Measurements from ENCODE around the gene CCDC70. TPM values are rescaled to one million over a fixed set of nuclear protein-coding genes. Genes with fewer than 3 reads are reported as not detected.

Gene CCDC70
- total RNA-seq, 1 experiment from 2014 or later: not detected

DNA sequence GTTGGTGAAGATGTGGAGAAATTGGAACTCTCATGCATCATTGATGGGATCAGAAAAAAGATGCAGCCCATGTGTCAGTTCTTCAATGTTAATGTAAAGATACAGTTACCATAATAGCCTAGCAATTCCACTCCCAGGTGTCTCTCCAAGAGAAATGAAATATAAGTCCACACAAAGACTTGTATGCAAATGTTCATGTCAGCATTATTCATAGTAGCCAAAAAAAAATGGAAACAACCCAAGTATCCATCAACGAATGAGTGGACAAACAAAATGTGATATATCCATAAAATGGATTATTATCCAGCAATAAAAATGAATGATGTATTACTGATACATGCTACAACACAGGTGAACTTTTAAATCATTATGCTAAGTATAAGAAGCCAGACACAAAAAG is 38.7 kb downstream of the CCDC70 start:
- no peak overlapping the region for H3K4me3 ChIP-seq (ENCODE audit: low read depth, low read length, poor library complexity, severe bottlenecking)
- H3K4me1 ChIP-seq (ENCODE audit: insufficient read depth, low read length, poor library complexity, severe bottlenecking): no peaks in the 10 kb centered on the region
- no peaks in the 10 kb centered on the region for H3K9me3 ChIP-seq (ENCODE audit: low read depth, low read length, poor library complexity, severe bottlenecking)
- BruUV-seq (replicated peaks): no TSS peak
- peaks cover 6% of the 10 kb centered on the region for H3K27me3 ChIP-seq (replicated peaks; ENCODE audit: insufficient read depth, low read depth, low read length, poor library complexity)
- intact Hi-C loops (cut with micrococcal nuclease; ENCODE audit: unreplicated experiment): no loop called here
- no peak overlapping the region for H3K27ac ChIP-seq (ENCODE audit: low read depth, low read length, poor library complexity, severe bottlenecking)
- ChIA-PET POLR2A (ENCODE audit: low non-redundant PET) (no interaction called here), CTCF (no interaction called here)
- DNase-seq (ENCODE audit: low spot score): no peak
- H3K36me3 ChIP-seq (ENCODE audit: insufficient read depth, low read length, poor library complexity, severe bottlenecking): no peaks in the 10 kb centered on the region
- TF ChIP-seq EZH2 (IDR thresholded peaks at IDR 0.05; ENCODE audit: borderline replicate concordance, low read depth, low read length, poor library complexity, severe bottlenecking): no peak
- TF ChIP-seq, protein P1, sequence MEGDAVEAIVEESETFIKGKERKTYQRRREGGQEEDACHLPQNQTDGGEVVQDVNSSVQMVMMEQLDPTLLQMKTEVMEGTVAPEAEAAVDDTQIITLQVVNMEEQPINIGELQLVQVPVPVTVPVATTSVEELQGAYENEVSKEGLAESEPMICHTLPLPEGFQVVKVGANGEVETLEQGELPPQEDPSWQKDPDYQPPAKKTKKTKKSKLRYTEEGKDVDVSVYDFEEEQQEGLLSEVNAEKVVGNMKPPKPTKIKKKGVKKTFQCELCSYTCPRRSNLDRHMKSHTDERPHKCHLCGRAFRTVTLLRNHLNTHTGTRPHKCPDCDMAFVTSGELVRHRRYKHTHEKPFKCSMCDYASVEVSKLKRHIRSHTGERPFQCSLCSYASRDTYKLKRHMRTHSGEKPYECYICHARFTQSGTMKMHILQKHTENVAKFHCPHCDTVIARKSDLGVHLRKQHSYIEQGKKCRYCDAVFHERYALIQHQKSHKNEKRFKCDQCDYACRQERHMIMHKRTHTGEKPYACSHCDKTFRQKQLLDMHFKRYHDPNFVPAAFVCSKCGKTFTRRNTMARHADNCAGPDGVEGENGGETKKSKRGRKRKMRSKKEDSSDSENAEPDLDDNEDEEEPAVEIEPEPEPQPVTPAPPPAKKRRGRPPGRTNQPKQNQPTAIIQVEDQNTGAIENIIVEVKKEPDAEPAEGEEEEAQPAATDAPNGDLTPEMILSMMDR (conservative IDR thresholded peaks at IDR 0.05; ENCODE audit: low read depth, low read length): no peak

DNA sequence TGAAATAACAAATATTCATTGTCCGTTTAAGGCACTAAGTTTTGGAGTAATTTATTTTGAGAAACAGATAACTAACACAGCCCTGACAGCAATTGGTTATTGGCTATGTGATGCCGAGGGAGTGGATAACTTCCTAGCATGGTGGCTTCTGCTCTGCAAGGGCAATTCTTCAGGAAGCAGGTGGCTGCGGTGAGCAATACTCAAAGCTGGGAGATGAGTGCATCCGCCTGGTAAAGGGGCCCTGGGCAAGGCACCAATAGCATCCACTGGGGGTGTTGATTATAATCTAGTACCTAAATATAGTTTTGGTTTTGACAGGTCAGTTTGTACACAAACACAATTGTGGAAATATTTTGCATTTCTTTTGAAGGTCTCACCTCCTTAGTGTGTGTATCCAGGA is 41.0 kb downstream of the CCDC70 start:
- ChIA-PET CTCF (no interaction called here), POLR2A (ENCODE audit: low non-redundant PET) (no interaction called here)
- TF ChIP-seq, protein P1 (conservative IDR thresholded peaks at IDR 0.05; ENCODE audit: low read depth, low read length): no peak
- no peak for TF ChIP-seq EZH2 (IDR thresholded peaks at IDR 0.05; ENCODE audit: borderline replicate concordance, low read depth, low read length, poor library complexity, severe bottlenecking)
- intact Hi-C loops (cut with micrococcal nuclease; ENCODE audit: unreplicated experiment): no loop called here
- Histone ChIP-seq H3K27me3 (replicated peaks; ENCODE audit: insufficient read depth, low read depth, low read length, poor library complexity) (peaks cover 6% of the 10 kb centered on the region), H3K4me1 (ENCODE audit: insufficient read depth, low read length, poor library complexity, severe bottlenecking) (no peaks in the 10 kb centered on the region), H3K4me3 (ENCODE audit: low read depth, low read length, poor library complexity, severe bottlenecking) (no peak overlapping the region), H3K36me3 (ENCODE audit: insufficient read depth, low read length, poor library complexity, severe bottlenecking) (no peaks in the 10 kb centered on the region), H3K9me3 (ENCODE audit: low read depth, low read length, poor library complexity, severe bottlenecking) (no peaks in the 10 kb centered on the region), H3K27ac (ENCODE audit: low read depth, low read length, poor library complexity, severe bottlenecking) (no peak overlapping the region)
- no TSS peak for BruUV-seq (replicated peaks)
- no peak for DNase-seq (ENCODE audit: low spot score)

DNA sequence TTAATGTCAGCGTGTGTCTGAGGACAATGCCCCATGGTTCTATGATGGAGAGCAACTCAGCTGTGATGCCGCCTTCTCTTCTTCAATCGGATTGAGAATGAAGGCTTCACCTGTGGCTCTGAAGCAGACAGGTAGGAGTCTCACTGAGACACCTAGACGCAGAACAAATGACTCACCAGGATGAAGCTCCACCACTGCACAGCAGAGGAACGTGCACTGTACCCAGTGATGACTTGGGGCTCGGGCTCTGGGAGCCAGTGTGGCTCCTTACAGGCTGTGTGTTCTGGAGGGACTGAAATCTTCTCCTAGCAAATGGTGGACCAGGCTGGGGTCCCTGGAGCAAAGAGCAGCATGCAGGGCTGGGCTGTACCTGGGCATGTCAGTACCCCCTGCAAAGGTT is 44.0 kb downstream of the CCDC70 start:
- Histone ChIP-seq H3K27ac (ENCODE audit: low read depth, low read length, poor library complexity, severe bottlenecking) (no peak overlapping the region), H3K27me3 (replicated peaks; ENCODE audit: insufficient read depth, low read depth, low read length, poor library complexity) (no peaks in the 10 kb centered on the region), H3K36me3 (ENCODE audit: insufficient read depth, low read length, poor library complexity, severe bottlenecking) (no peaks in the 10 kb centered on the region), H3K9me3 (ENCODE audit: low read depth, low read length, poor library complexity, severe bottlenecking) (no peaks in the 10 kb centered on the region), H3K4me1 (ENCODE audit: insufficient read depth, low read length, poor library complexity, severe bottlenecking) (no peaks in the 10 kb centered on the region), H3K4me3 (ENCODE audit: low read depth, low read length, poor library complexity, severe bottlenecking) (no peak overlapping the region)
- no peak for DNase-seq (ENCODE audit: low spot score)
- TF ChIP-seq EZH2 (IDR thresholded peaks at IDR 0.05; ENCODE audit: borderline replicate concordance, low read depth, low read length, poor library complexity, severe bottlenecking): no peak
- TF ChIP-seq, protein P1 (conservative IDR thresholded peaks at IDR 0.05; ENCODE audit: low read depth, low read length): no peak
- CTCF ChIA-PET: no interaction called here
- POLR2A ChIA-PET (ENCODE audit: low non-redundant PET): no interaction called here
- BruUV-seq (replicated peaks): no TSS peak
- intact Hi-C loops (cut with micrococcal nuclease; ENCODE audit: unreplicated experiment): no loop called here
